ENCODE data around the gene PPIL1.

The PPIL1 gene

GRCh38 chr6:36826520-36827227, 47.9 kb downstream of the PPIL1 start:
- no CpG with 5 or more reads among the region's 19 CpGs for WGBS, 2 donors (ENCODE audit: extremely low coverage in 2 of 2, insufficient read length in 2 of 2, insufficient replicate concordance in 1 of 2)

GRCh38 chr6:36825994-36826393, 48.6 kb downstream of the PPIL1 start:
- no peak overlapping the region for H3K18ac ChIP-seq (ENCODE audit: low read length)
- H3K4me2 ChIP-seq (ENCODE audit: insufficient read depth, low read length, poor library complexity, severe bottlenecking), result no peak overlapping the region
- no peak overlapping the region for H2AK5ac ChIP-seq (ENCODE audit: low read depth, low read length)
- H3K4me1 ChIP-seq (ENCODE audit: control insufficient read depth in 2 of 2, insufficient read depth in 1 of 2, low read depth in 1 of 2, low read length in 2 of 2), result peaks cover 27 to 43% of the 10 kb centered on the region in 2 donors
- H3K27me3 ChIP-seq (ENCODE audit: control insufficient read depth in 3 of 3, insufficient read depth in 3 of 3, low read depth in 1 of 3, low read length in 3 of 3), result no peaks in the 10 kb centered on the region
- H3K27ac ChIP-seq (replicated peaks; ENCODE audit: low read length), result no peak overlapping the region
- H3K9me3 ChIP-seq (replicated peaks in 1 of 2; ENCODE audit: control insufficient read depth in 2 of 2, insufficient read depth in 1 of 2, low read depth in 1 of 2, low read length in 2 of 2), result no peaks in the 10 kb centered on the region
- H3K9ac ChIP-seq (ENCODE audit: low read depth, low read length, poor library complexity), result no peak overlapping the region
- H3K4ac ChIP-seq (ENCODE audit: low read length), result no peak overlapping the region
- H2BK12ac ChIP-seq (ENCODE audit: low read length), result no peak overlapping the region
- WGBS, 2 donors (ENCODE audit: extremely low coverage in 2 of 2, insufficient read length in 2 of 2, insufficient replicate concordance in 1 of 2), result no CpG with 5 or more reads among the region's 8 CpGs
- peak overlapping the region; percentile 81 for H2BK15ac ChIP-seq (ENCODE audit: low read length)
- H3K14ac ChIP-seq (ENCODE audit: low read length), result no peak overlapping the region
- no peak overlapping the region for H4K91ac ChIP-seq (ENCODE audit: low read depth, low read length, poor library complexity)
- H3K4me3 ChIP-seq (ENCODE audit: low read length in 2 of 2), result no peak overlapping the region
- no peak overlapping the region for H2BK120ac ChIP-seq (ENCODE audit: low read depth, low read length)
- no peak overlapping the region for H2BK5ac ChIP-seq (ENCODE audit: low read length)
- no peaks in the 10 kb centered on the region for H3K79me1 ChIP-seq (ENCODE audit: low read depth, low read length)
- no peak overlapping the region for H4K8ac ChIP-seq (ENCODE audit: low read depth, low read length)
- no peaks in the 10 kb centered on the region for H3K36me3 ChIP-seq (replicated peaks in 1 of 2; ENCODE audit: control insufficient read depth in 2 of 2, insufficient read depth in 2 of 2, low read length in 2 of 2)
- no peak overlapping the region for H2AFZ ChIP-seq (ENCODE audit: low read length)
- H3K23ac ChIP-seq (ENCODE audit: low read depth, low read length, poor library complexity), result no peak overlapping the region
- no peak for DNase-seq (ENCODE audit: low spot score)

More at GRCh38 chr6:36826520-36827227, 47.9 kb downstream of the PPIL1 start:
- peak overlapping the region; percentile 83 for H2AFZ ChIP-seq (ENCODE audit: low read length)
- H2BK120ac ChIP-seq (ENCODE audit: low read depth, low read length), result no peak overlapping the region
- H3K4me2 ChIP-seq (ENCODE audit: insufficient read depth, low read length, poor library complexity, severe bottlenecking), result no peak overlapping the region
- peaks cover 23 to 37% of the 10 kb centered on the region in 2 donors for H3K4me1 ChIP-seq (ENCODE audit: control insufficient read depth in 2 of 2, insufficient read depth in 1 of 2, low read depth in 1 of 2, low read length in 2 of 2)
- H3K18ac ChIP-seq (ENCODE audit: low read length), result peak overlapping the region; percentile 74
- H3K23ac ChIP-seq (ENCODE audit: low read depth, low read length, poor library complexity), result no peak overlapping the region
- no peaks in the 10 kb centered on the region for H3K27me3 ChIP-seq (ENCODE audit: control insufficient read depth in 3 of 3, insufficient read depth in 3 of 3, low read depth in 1 of 3, low read length in 3 of 3)
- peak overlapping the region; percentile 25 for H2BK5ac ChIP-seq (ENCODE audit: low read length)
- peak overlapping the region; percentile 28 for H3K14ac ChIP-seq (ENCODE audit: low read length)
- no peak overlapping the region for H4K91ac ChIP-seq (ENCODE audit: low read depth, low read length, poor library complexity)
- no peak overlapping the region for H4K8ac ChIP-seq (ENCODE audit: low read depth, low read length)
- H3K4me3 ChIP-seq (ENCODE audit: low read length in 2 of 2), result no peak overlapping the region
- H3K4ac ChIP-seq (ENCODE audit: low read length), result no peak overlapping the region
- no peaks in the 10 kb centered on the region for H3K9me3 ChIP-seq (replicated peaks in 1 of 2; ENCODE audit: control insufficient read depth in 2 of 2, insufficient read depth in 1 of 2, low read depth in 1 of 2, low read length in 2 of 2)
- H2BK12ac ChIP-seq (ENCODE audit: low read length), result peak overlapping the region; percentile 33
- peak overlapping the region; percentile 96 for H2AK5ac ChIP-seq (ENCODE audit: low read depth, low read length)
- H2BK15ac ChIP-seq (ENCODE audit: low read length), result peak overlapping the region; percentile 81
- no peaks in the 10 kb centered on the region for H3K36me3 ChIP-seq (replicated peaks in 1 of 2; ENCODE audit: control insufficient read depth in 2 of 2, insufficient read depth in 2 of 2, low read length in 2 of 2)
- DNase-seq (ENCODE audit: low spot score), result no peak
- no peak overlapping the region for H3K27ac ChIP-seq (replicated peaks; ENCODE audit: low read length)
- peak overlapping the region; percentile 0 for H3K9ac ChIP-seq (ENCODE audit: low read depth, low read length, poor library complexity)
- no peaks in the 10 kb centered on the region for H3K79me1 ChIP-seq (ENCODE audit: low read depth, low read length)

- no peak overlapping the region for H2AFZ ChIP-seq (ENCODE audit: low read length)
- no peak for DNase-seq (ENCODE audit: low spot score)
- WGBS, 2 donors (ENCODE audit: extremely low coverage in 2 of 2, insufficient read length in 2 of 2, insufficient replicate concordance in 1 of 2), result no CpG with 5 or more reads among the region's 6 CpGs
- no peaks in the 10 kb centered on the region for H3K36me3 ChIP-seq (replicated peaks in 1 of 2; ENCODE audit: control insufficient read depth in 2 of 2, insufficient read depth in 2 of 2, low read length in 2 of 2)
- H3K23ac ChIP-seq (ENCODE audit: low read depth, low read length, poor library complexity), result no peak overlapping the region
- no peak overlapping the region for H4K8ac ChIP-seq (ENCODE audit: low read depth, low read length)
- H3K9me3 ChIP-seq (replicated peaks in 1 of 2; ENCODE audit: control insufficient read depth in 2 of 2, insufficient read depth in 1 of 2, low read depth in 1 of 2, low read length in 2 of 2), result no peaks in the 10 kb centered on the region
- H3K4me3 ChIP-seq (ENCODE audit: low read length in 2 of 2), result no peak overlapping the region
- no peak overlapping the region for H3K9ac ChIP-seq (ENCODE audit: low read depth, low read length, poor library complexity)
- H3K4ac ChIP-seq (ENCODE audit: low read length), result no peak overlapping the region
- no peaks in the 10 kb centered on the region for H3K27me3 ChIP-seq (ENCODE audit: control insufficient read depth in 3 of 3, insufficient read depth in 3 of 3, low read depth in 1 of 3, low read length in 3 of 3)
- peaks cover 27 to 45% of the 10 kb centered on the region in 2 donors for H3K4me1 ChIP-seq (ENCODE audit: control insufficient read depth in 2 of 2, insufficient read depth in 1 of 2, low read depth in 1 of 2, low read length in 2 of 2)
- H3K4me2 ChIP-seq (ENCODE audit: insufficient read depth, low read length, poor library complexity, severe bottlenecking), result no peak overlapping the region
- H4K91ac ChIP-seq (ENCODE audit: low read depth, low read length, poor library complexity), result no peak overlapping the region
- no peak overlapping the region for H3K18ac ChIP-seq (ENCODE audit: low read length)
- H3K79me1 ChIP-seq (ENCODE audit: low read depth, low read length), result no peaks in the 10 kb centered on the region
- H2BK120ac ChIP-seq (ENCODE audit: low read depth, low read length), result no peak overlapping the region
- H3K27ac ChIP-seq (replicated peaks; ENCODE audit: low read length), result no peak overlapping the region
- H2AK5ac ChIP-seq (ENCODE audit: low read depth, low read length), result no peak overlapping the region
- no peak overlapping the region for H2BK5ac ChIP-seq (ENCODE audit: low read length)
- H3K14ac ChIP-seq (ENCODE audit: low read length), result no peak overlapping the region
- no peak overlapping the region for H2BK12ac ChIP-seq (ENCODE audit: low read length)
- H2BK15ac ChIP-seq (ENCODE audit: low read length), result no peak overlapping the region
Observed at GRCh38 chr6:36825452-36825851, 49.2 kb downstream of the PPIL1 start.

GRCh38 chr6:36824253-36824652, 50.4 kb downstream of the PPIL1 start:
- DNase-seq (ENCODE audit: low spot score), result no peak
- H4K91ac ChIP-seq (ENCODE audit: low read depth, low read length, poor library complexity), result no peak overlapping the region
- H3K4me3 ChIP-seq (ENCODE audit: low read length in 2 of 2), result no peak overlapping the region
- peak overlapping the region; percentile 41 for H3K18ac ChIP-seq (ENCODE audit: low read length)
- H3K27me3 ChIP-seq (ENCODE audit: control insufficient read depth in 3 of 3, insufficient read depth in 3 of 3, low read depth in 1 of 3, low read length in 3 of 3), result no peaks in the 10 kb centered on the region
- peaks cover 31 to 51% of the 10 kb centered on the region in 2 donors for H3K4me1 ChIP-seq (ENCODE audit: control insufficient read depth in 2 of 2, insufficient read depth in 1 of 2, low read depth in 1 of 2, low read length in 2 of 2)
- H3K36me3 ChIP-seq (replicated peaks in 1 of 2; ENCODE audit: control insufficient read depth in 2 of 2, insufficient read depth in 2 of 2, low read length in 2 of 2), result no peaks in the 10 kb centered on the region
- no peak overlapping the region for H4K8ac ChIP-seq (ENCODE audit: low read depth, low read length)
- peak overlapping the region; percentile 23 for H2AFZ ChIP-seq (ENCODE audit: low read length)
- no peak overlapping the region for H2BK5ac ChIP-seq (ENCODE audit: low read length)
- no peak overlapping the region for H3K27ac ChIP-seq (replicated peaks; ENCODE audit: low read length)
- H2BK120ac ChIP-seq (ENCODE audit: low read depth, low read length), result no peak overlapping the region
- H2AK5ac ChIP-seq (ENCODE audit: low read depth, low read length), result no peak overlapping the region
- H3K4ac ChIP-seq (ENCODE audit: low read length), result no peak overlapping the region
- no peaks in the 10 kb centered on the region for H3K79me1 ChIP-seq (ENCODE audit: low read depth, low read length)
- no peak overlapping the region for H3K23ac ChIP-seq (ENCODE audit: low read depth, low read length, poor library complexity)
- no peaks in the 10 kb centered on the region for H3K9me3 ChIP-seq (replicated peaks in 1 of 2; ENCODE audit: control insufficient read depth in 2 of 2, insufficient read depth in 1 of 2, low read depth in 1 of 2, low read length in 2 of 2)
- H3K14ac ChIP-seq (ENCODE audit: low read length), result no peak overlapping the region
- no peak overlapping the region for H2BK15ac ChIP-seq (ENCODE audit: low read length)
- WGBS, 2 donors (ENCODE audit: extremely low coverage in 2 of 2, insufficient read length in 2 of 2, insufficient replicate concordance in 1 of 2), result no CpG with 5 or more reads among the region's 7 CpGs
- H3K9ac ChIP-seq (ENCODE audit: low read depth, low read length, poor library complexity), result no peak overlapping the region
- no peak overlapping the region for H2BK12ac ChIP-seq (ENCODE audit: low read length)
- no peak overlapping the region for H3K4me2 ChIP-seq (ENCODE audit: insufficient read depth, low read length, poor library complexity, severe bottlenecking)
